Measurements from ENCODE around the gene CD59.
"Not testable (repeated sequence)": the region's sequence is repeated elsewhere in the genome, so short reads cannot be mapped to it uniquely, and the experiment has no call there.

CD59 gene

GRCh38 chr11:33743291-33743690 lies 7.1 kb upstream of the CD59 start:
- no peak for DNase-seq (ENCODE audit: low read depth in 2 of 3, low spot score in 2 of 3)

GRCh38 chr11:33742249-33742851 lies 6.1 kb upstream of the CD59 start:
- DNase-seq (ENCODE audit: low read depth in 2 of 3, low spot score in 2 of 3): no peak

GRCh38 chr11:33741806-33742205 lies 5.6 kb upstream of the CD59 start:
- no peak for DNase-seq (ENCODE audit: low read depth in 2 of 3, low spot score in 2 of 3)

GRCh38 chr11:33737362-33737821 lies 1.2 kb upstream of the CD59 start:
- no peak for DNase-seq (ENCODE audit: low read depth in 2 of 3, low spot score in 2 of 3)

- peak in 1 of 3 experiments; percentile 29 for DNase-seq (ENCODE audit: low read depth in 2 of 3, low spot score in 2 of 3)
Observed at GRCh38 chr11:33735271-33736147, 714 bp downstream of the CD59 start.

DNA sequence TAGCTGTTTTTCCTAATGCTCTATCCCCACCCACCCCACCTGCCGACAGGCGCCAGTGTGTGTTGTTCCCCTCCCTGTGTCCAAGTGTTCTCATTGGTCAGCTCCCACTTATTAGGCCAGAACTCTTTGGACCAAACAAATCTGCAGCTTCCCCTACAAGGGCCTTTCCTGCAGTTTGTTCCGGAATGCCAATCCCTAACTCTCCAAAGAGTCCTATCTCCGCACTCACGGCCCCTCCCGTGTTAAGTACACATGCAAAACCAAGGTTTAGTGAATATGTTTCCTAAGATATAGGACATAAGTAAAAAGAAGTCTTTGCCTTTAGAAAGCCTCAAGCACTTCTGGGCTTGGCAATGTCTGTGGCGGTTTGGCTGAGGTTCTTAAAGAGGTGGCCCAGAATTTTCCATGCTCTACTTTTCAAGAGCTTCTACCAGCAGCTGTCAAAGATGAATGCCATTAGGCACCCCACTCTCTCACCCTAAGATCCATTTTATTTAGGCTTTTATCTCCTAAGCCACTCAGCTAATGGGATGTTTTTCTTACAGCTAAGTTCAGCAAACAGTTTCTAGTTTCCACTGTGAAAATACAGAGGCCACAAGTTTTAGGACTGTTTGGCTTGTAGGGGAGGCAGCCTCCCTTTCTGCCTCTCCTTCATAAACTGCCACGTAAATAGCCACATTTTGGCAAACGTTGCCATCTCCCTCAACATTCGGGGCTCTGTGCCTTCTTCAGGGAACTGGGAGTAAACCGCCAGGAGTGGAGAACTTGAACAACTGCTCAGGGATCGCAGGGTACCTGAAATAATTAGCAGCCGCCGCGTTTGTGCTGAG lies 1.6 kb downstream of the CD59 start:
- DNase-seq (ENCODE audit: low read depth in 2 of 3, low spot score in 2 of 3): no peak

DNA sequence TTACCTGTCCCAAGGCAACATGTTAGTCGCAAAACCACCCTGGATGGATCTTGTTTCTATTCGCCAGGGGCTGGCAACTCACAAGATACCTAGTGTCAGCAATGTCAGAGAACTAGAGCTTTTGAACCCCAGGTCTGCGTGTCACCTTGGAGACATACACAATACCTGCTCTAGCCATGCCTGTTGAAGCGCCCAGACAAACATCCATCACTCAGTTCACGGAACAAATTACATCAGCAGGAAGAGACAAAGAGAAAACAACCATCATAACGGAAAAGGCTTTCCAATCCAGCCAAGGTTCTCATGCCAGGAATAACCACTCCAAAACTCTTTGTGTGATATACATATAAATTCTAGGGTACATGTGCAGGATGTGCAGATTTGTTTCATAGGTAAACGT lies 2.2 kb downstream of the CD59 start:
- no peak for DNase-seq (ENCODE audit: low read depth in 2 of 3, low spot score in 2 of 3)

DNA sequence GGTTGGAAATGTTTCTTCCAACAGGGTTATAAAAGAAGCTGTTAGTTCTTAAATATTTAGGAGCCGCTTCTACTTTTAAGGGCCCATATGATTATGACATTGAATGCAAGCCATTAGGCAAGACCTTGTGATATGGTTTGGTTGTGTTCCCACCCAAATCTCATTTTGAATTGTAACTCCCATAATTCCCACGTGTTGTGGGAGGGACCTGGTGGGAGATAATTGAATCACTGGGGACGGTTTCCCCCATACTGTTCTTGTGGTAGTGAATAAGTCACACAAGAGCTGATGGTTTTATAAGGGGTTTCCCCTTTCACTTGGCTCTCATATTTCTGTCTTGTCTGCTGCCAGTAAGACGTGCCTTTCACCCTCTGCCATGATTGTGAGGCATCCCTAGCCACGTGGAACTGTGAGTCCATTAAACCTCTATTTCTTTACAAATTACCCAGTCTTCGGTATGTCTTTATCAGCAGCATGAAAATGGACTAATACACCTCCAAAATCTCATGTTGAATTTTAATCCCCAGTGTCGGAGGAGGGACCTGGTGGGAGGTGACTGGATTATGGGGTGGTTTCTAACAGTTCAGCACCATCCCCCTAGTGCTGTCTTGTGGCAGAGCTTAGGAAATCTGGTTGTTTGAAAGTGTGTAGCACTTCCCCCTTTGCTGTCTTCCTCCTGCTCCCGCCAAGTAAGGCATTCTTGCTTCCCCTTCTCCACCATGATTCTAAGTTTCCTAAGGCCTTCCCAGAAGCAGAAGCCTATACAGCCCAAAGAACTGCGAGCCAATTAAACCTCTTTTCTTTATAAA lies 4.3 kb downstream of the CD59 start:
- no peak for DNase-seq (ENCODE audit: low read depth in 2 of 3, low spot score in 2 of 3)

GRCh38 chr11:33730716-33731115 lies 5.5 kb downstream of the CD59 start:
- no peak for DNase-seq (ENCODE audit: low read depth in 2 of 3, low spot score in 2 of 3)

DNA sequence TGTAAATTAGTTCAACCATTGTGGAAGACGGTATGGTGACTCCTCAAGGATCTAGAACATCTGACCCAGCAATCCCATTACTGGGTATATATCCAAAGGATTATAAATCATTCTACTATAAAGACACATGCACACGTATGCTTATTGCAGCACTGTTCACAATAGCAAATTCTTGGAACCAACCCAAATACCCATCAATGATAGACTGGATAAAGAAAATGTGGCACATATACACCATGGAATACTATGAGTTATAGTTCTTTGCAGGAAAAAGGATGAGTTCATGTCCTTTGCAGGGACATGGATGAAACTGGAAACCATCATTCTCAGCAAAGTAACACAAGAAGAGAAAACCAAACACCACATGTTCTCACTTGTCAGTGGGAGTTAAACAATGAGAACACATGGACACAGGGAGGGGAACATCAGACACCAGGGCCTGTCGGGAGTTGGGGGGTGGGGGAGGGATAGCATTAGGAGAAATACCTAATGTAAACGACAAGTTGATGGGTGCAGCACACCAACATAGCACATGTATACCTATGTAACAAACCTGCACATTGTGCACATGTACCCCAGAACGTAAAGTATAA lies 7.1 kb downstream of the CD59 start:
- DNase-seq (ENCODE audit: low read depth in 2 of 3, low spot score in 2 of 3): not testable (repeated sequence)

GRCh38 chr11:33727539-33727938 lies 8.7 kb downstream of the CD59 start:
- not testable (repeated sequence) for DNase-seq (ENCODE audit: low read depth in 2 of 3, low spot score in 2 of 3)

GRCh38 chr11:33725496-33725895 lies 10.7 kb downstream of the CD59 start:
- DNase-seq (ENCODE audit: low read depth in 2 of 3, low spot score in 2 of 3): no peak

- DNase-seq (ENCODE audit: low read depth in 2 of 3, low spot score in 2 of 3): no peak
Observed at GRCh38 chr11:33724644-33725035, 11.6 kb downstream of the CD59 start.

DNA sequence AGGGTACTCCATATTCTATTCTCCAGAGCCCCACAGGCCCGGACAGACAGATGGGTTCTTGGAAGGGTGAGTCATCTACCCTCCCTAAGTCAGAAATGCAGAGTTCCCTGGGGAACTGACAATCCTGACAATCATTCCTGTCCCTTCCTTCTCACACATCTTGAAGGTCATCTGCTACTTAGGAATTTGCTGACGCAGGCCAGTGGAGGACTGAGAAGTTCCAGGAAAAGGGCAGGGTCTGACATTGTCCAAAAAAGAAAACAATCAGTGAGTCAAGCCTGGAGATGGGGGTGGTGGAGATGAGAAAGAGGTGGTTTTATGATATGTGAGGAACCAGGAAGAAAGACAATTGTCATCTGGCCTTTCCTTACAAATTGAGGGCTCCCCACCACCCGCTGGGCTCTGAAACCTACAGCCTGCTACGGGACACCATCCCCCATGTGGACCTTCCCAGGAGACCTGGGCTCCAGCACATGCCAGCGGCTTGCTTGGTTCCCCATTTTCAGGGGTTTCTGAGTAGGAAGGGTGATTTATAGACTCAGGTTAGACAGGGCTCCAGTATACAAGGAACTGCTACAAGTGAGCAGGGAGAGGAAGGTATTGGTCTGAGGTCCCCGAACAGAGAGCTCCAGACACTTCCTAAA lies 12.9 kb downstream of the CD59 start:
- DNase-seq (ENCODE audit: low read depth in 2 of 3, low spot score in 2 of 3): no peak

- no peak for DNase-seq (ENCODE audit: low read depth in 2 of 3, low spot score in 2 of 3)
Observed at GRCh38 chr11:33722590-33723234, 13.5 kb downstream of the CD59 start.

GRCh38 chr11:33721984-33722383 lies 14.2 kb downstream of the CD59 start:
- no peak for DNase-seq (ENCODE audit: low read depth in 2 of 3, low spot score in 2 of 3)

GRCh38 chr11:33721426-33721825 lies 14.8 kb downstream of the CD59 start:
- no peak for DNase-seq (ENCODE audit: low read depth in 2 of 3, low spot score in 2 of 3)

DNA sequence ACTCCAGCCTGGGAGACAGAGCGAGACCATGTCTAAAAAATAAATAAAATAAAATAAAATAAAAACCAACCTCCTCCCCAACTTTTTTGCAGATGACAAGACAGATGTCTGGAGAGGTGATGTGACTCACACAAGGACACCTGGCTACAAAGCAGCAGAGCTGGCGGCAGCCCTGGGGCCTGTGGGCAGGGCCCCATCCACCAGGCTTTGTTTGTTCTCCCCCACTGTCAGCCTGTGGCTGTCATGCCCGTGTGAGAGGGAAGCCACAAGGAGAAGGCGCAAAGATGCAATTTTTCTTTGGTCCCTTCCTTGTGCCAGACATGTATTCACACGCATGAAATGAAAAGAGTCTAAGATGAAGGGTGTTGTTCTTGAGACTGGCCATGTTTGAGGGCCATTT lies 16.6 kb downstream of the CD59 start:
- no peak for DNase-seq (ENCODE audit: low read depth in 2 of 3, low spot score in 2 of 3)

- DNase-seq (ENCODE audit: low read depth in 2 of 3, low spot score in 2 of 3): no peak
Observed at GRCh38 chr11:33718440-33718839, 17.8 kb downstream of the CD59 start.
